ENCODE data around the gene CRADD. TPM values are rescaled to one million over a fixed set of nuclear protein-coding genes. Genes with fewer than 3 reads are reported as not detected.

Gene CRADD
- total RNA-seq, 2 donors from 2014 or later, result 7.7 to 9.1 TPM

DNA sequence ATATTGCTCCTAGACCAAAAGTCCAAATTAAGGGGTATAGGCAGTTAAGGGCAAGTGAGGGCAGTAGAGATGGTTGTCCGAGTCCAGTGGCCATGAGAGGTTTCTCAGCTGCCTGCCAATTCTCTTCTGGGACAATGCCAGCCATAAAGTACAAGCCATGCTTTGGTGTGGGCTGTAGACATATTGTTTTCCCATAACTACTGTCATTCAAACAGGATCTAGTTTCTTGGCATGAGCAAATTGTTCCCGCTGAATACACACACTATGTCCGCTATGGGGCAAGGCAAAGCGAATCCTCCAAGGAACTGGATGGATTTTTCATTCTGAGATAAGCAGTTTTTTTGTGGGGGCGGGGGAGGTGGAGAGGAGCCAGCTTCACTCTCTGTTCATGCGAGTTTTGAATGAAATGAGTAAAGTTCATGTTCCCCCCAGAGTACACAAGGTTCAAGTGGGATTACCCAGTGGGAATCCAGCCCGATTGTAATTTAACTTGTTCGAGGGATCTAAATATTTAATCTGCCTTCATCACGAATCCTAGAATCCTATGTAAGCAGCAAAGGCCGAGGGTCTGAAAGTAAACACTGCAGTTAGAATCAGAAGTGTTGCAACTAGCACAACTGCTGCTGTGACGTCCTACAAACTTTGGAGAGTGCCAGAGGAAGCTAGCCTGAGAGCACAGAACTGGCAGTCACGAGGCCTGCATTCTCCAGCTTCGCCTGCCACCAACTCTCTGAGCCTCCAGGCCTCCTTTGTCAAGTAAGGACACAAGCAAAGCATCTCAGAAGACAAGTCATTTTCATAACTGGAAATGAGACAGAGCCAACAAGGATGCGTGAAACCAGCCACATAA is 137.0 kb downstream of the CRADD start:
- no peaks in the 10 kb centered on the region for H3K4me1 ChIP-seq (ENCODE audit: control insufficient read depth, insufficient read depth, low read length)
- H3K4me3 ChIP-seq (ENCODE audit: low read length), result no peak overlapping the region
- no peaks in the 10 kb centered on the region for H3K36me3 ChIP-seq (ENCODE audit: control insufficient read depth, insufficient read depth, low read length)
- H3K9ac ChIP-seq (ENCODE audit: extremely low read depth, low read length, poor library complexity, severe bottlenecking), result no peak overlapping the region
- H3K27ac ChIP-seq (ENCODE audit: low read depth, low read length), result no peak overlapping the region
- no peaks in the 10 kb centered on the region for H3K36me3 Mint-ChIP-seq (ENCODE audit: low read depth)
- TF ChIP-seq, protein P1, sequence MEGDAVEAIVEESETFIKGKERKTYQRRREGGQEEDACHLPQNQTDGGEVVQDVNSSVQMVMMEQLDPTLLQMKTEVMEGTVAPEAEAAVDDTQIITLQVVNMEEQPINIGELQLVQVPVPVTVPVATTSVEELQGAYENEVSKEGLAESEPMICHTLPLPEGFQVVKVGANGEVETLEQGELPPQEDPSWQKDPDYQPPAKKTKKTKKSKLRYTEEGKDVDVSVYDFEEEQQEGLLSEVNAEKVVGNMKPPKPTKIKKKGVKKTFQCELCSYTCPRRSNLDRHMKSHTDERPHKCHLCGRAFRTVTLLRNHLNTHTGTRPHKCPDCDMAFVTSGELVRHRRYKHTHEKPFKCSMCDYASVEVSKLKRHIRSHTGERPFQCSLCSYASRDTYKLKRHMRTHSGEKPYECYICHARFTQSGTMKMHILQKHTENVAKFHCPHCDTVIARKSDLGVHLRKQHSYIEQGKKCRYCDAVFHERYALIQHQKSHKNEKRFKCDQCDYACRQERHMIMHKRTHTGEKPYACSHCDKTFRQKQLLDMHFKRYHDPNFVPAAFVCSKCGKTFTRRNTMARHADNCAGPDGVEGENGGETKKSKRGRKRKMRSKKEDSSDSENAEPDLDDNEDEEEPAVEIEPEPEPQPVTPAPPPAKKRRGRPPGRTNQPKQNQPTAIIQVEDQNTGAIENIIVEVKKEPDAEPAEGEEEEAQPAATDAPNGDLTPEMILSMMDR (conservative IDR thresholded peaks at IDR 0.05), result no peak
- no peaks in the 10 kb centered on the region for H3K27me3 ChIP-seq (ENCODE audit: control insufficient read depth, insufficient read depth, low read length, poor library complexity, severe bottlenecking)
- H3K4me1 Mint-ChIP-seq, result peaks cover 30% of the 10 kb centered on the region
- WGBS, 2 experiments (ENCODE audit: insufficient coverage in 1 of 2, insufficient read length in 1 of 2), result 89 to 94% methylated on average over 9 to 14 of the region's 14 CpGs
- H3K4me3 Mint-ChIP-seq, result no peak overlapping the region
- H3K9me3 ChIP-seq (ENCODE audit: control insufficient read depth, low read length), result no peaks in the 10 kb centered on the region
- no peaks in the 10 kb centered on the region for H3K9me3 Mint-ChIP-seq
- H3K27ac Mint-ChIP-seq, result no peak overlapping the region
- H3K27me3 Mint-ChIP-seq (ENCODE audit: insufficient read depth), result peaks cover 2% of the 10 kb centered on the region
- DNase-seq, result no peak

DNA sequence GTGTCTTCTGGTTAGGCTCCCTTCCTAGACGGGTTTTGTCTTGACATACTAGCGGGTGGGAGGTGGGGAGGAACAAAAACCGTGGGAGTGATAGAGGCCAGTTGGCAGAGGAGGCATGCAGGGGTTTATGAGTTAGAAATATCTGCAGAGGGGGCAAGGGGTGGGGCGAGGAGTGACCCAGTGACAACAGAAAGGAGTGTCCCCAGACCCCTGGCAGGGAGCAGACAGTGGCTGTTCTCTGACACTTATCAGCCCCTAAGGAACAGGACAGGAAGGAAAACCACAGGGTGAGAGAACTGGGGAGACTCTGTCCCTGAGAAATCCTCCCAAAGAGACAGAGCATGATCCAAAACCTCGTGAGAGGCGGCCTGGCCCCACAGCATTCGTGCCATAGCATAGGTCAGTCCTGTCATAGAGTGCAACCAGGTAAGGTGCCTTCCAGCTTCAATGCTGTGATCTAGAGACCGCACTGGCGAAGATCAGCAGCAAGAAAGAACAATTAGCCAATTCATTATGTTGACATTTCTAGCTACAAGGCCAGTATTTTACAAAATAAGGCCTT is 141.4 kb downstream of the CRADD start:
- Mint-ChIP-seq H3K4me3 (no peak overlapping the region), H3K9me3 (no peaks in the 10 kb centered on the region), H3K4me1 (peaks cover 25% of the 10 kb centered on the region), H3K27me3 (ENCODE audit: insufficient read depth) (peaks cover 16% of the 10 kb centered on the region), H3K36me3 (ENCODE audit: low read depth) (no peaks in the 10 kb centered on the region), H3K27ac (no peak overlapping the region)
- Histone ChIP-seq H3K27ac (ENCODE audit: low read depth, low read length) (no peak overlapping the region), H3K9ac (ENCODE audit: extremely low read depth, low read length, poor library complexity, severe bottlenecking) (no peak overlapping the region), H3K36me3 (ENCODE audit: control insufficient read depth, insufficient read depth, low read length) (no peaks in the 10 kb centered on the region), H3K9me3 (ENCODE audit: control insufficient read depth, low read length) (no peaks in the 10 kb centered on the region), H3K27me3 (ENCODE audit: control insufficient read depth, insufficient read depth, low read length, poor library complexity, severe bottlenecking) (no peaks in the 10 kb centered on the region), H3K4me1 (ENCODE audit: control insufficient read depth, insufficient read depth, low read length) (no peaks in the 10 kb centered on the region), H3K4me3 (ENCODE audit: low read length) (no peak overlapping the region)
- TF ChIP-seq, protein P1 (conservative IDR thresholded peaks at IDR 0.05), result no peak
- WGBS, 2 experiments (ENCODE audit: insufficient coverage in 1 of 2, insufficient read length in 1 of 2), result 89 to 90% methylated on average over 6 to 9 of the region's 9 CpGs
- no peak for DNase-seq

DNA sequence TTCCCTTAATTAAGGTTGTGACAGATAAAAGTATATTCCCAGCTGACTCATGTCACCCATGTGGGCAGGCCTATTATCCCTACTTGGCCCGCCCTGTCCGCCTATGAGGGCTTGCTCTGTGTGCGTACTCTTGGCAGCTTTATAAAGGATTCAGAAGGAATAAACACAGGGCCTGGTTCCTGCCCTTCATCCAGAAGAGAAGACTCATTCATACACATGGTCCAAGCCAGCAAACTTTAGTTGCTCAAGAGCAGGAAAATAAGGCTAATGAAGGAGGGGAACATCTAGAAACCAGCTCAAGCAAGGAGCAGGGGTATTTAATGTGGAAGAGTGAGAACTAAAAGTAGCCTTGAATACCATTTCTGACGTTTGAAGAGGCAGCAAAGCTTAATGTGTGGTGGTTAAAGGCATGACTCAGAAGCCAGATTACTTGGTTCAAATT is 141.9 kb downstream of the CRADD start:
- Mint-ChIP-seq H3K36me3 (ENCODE audit: low read depth) (no peaks in the 10 kb centered on the region), H3K4me1 (peaks cover 22% of the 10 kb centered on the region), H3K27me3 (ENCODE audit: insufficient read depth) (peaks cover 16% of the 10 kb centered on the region), H3K27ac (no peak overlapping the region), H3K4me3 (no peak overlapping the region), H3K9me3 (no peaks in the 10 kb centered on the region)
- no peak overlapping the region for H3K27ac ChIP-seq (ENCODE audit: low read depth, low read length)
- 87 to 92% methylated on average over 3 to 4 of the region's 4 CpGs for WGBS, 2 experiments (ENCODE audit: insufficient coverage in 1 of 2, insufficient read length in 1 of 2)
- DNase-seq, result no peak
- H3K36me3 ChIP-seq (ENCODE audit: control insufficient read depth, insufficient read depth, low read length), result no peaks in the 10 kb centered on the region
- no peak overlapping the region for H3K4me3 ChIP-seq (ENCODE audit: low read length)
- TF ChIP-seq, protein P1 (conservative IDR thresholded peaks at IDR 0.05), result no peak
- H3K9me3 ChIP-seq (ENCODE audit: control insufficient read depth, low read length), result no peaks in the 10 kb centered on the region
- H3K4me1 ChIP-seq (ENCODE audit: control insufficient read depth, insufficient read depth, low read length), result no peaks in the 10 kb centered on the region
- H3K27me3 ChIP-seq (ENCODE audit: control insufficient read depth, insufficient read depth, low read length, poor library complexity, severe bottlenecking), result no peaks in the 10 kb centered on the region
- H3K9ac ChIP-seq (ENCODE audit: extremely low read depth, low read length, poor library complexity, severe bottlenecking), result no peak overlapping the region
